K562 (cell line): Measurements from ENCODE around the gene OPRL1. TPM values are rescaled to one million over a fixed set of nuclear protein-coding genes. Genes with fewer than 3 reads are reported as not detected.

Experiments used
- ARID2 ChIP-seq: fragments of 450-650 bp; IDR thresholded peaks from 2 replicates; pipeline ENCODE4 v1.6.1; 2017; ENCODE audit warnings: antibody characterized with exemption, mild to moderate bottlenecking
- ARID3A ChIP-seq: IDR thresholded peaks from 2 replicates; pipeline ENCODE4 v1.6.1; 2012; ENCODE audit warnings: low read depth, low read length, improper control_type of control experiment, borderline replicate concordance
- CTCF ChIP-seq, 3 experiments: IDR thresholded peaks in 2 of 3; conservative IDR thresholded peaks in 1 of 3; 2 replicates each; pipeline ENCODE4 v1.5.1; 2011 to 2012; ENCODE audit warnings: low read length in 3 of 3, mild to moderate bottlenecking in 3 of 3, control low read depth in 2 of 3, improper control_type of control experiment in 1 of 3, inconsistent platforms in 1 of 3, low read depth in 1 of 3, mixed read lengths in 1 of 3, moderate library complexity in 1 of 3; ENCODE audit not compliant: insufficient read depth in 2 of 3
- E2F3 ChIP-seq: fragments of 250-450 bp; sonication (Bioruptor Pico); IDR thresholded peaks from 2 replicates; pipeline ENCODE4 v1.4.0; 2020; ENCODE audit warnings: mild to moderate bottlenecking
- EHMT2 ChIP-seq: fragments of 450-650 bp; IDR thresholded peaks from 2 replicates; pipeline ENCODE4 v1.6.1; 2018; ENCODE audit warnings: antibody characterized with exemption
- MAZ ChIP-seq, 2 experiments: fragments of 450-650 bp in 1 of 2; sonication (generic) in 1 of 2; formaldehyde crosslinking; IDR thresholded peaks in 1 of 2; conservative IDR thresholded peaks in 1 of 2; 2 replicates each; pipeline versions ENCODE4 v1.4.0 to v1.5.0; 2020; ENCODE audit warnings: mild to moderate bottlenecking in 1 of 2, missing genetic modification reagents in 1 of 2
- MLLT1 ChIP-seq, 2 experiments: fragments of 450-650 bp; IDR thresholded peaks; 2 replicates each; pipeline ENCODE4 v1.6.1; 2016
- PPARD ChIP-seq: fragments of 250-450 bp; sonication (Bioruptor Pico); IDR thresholded peaks from 2 replicates; pipeline ENCODE4 v1.8.0; 2022; ENCODE audit warnings: inconsistent platforms, mild to moderate bottlenecking, moderate library complexity
- RBFOX2 ChIP-seq: fragments of 200-400 bp; formaldehyde crosslinking; IDR thresholded peaks from 2 replicates; pipeline ENCODE4 v1.6.1; 2017; ENCODE audit warnings: low read depth, mild to moderate bottlenecking, low read length, moderate library complexity
- RBM22 ChIP-seq: fragments of 200-400 bp; formaldehyde crosslinking; IDR thresholded peaks from 2 replicates; pipeline ENCODE4 v1.6.1; 2018; ENCODE audit warnings: low read length, low read depth; ENCODE audit not compliant: poor library complexity, severe bottlenecking
- RBM34 ChIP-seq: fragments of 200-400 bp; formaldehyde crosslinking; IDR thresholded peaks from 2 replicates; pipeline ENCODE4 v1.6.1; 2018; ENCODE audit warnings: low read length, borderline replicate concordance; ENCODE audit not compliant: insufficient read depth
- SIRT6 ChIP-seq: IDR thresholded peaks from one replicate; pipeline ENCODE4 v1.6.1; 2012; ENCODE audit warnings: low read depth, mild to moderate bottlenecking, control low read depth, inconsistent platforms, low read length, moderate library complexity
- TBP ChIP-seq: optimal IDR thresholded peaks from 2 replicates; pipeline ENCODE3; 2011; ENCODE audit warnings: low read depth, low read length, improper control_type of control experiment
- TEAD4 ChIP-seq, 2 experiments: sonication (generic) in 1 of 2; formaldehyde crosslinking in 1 of 2; IDR thresholded peaks; 2 replicates each; pipeline versions ENCODE4 v1.6.1 to v1.8.0; 2012 to 2022; ENCODE audit warnings: borderline replicate concordance in 1 of 2, inconsistent platforms in 1 of 2, low read length in 1 of 2, mild to moderate bottlenecking in 1 of 2, missing genetic modification reagents in 1 of 2
- VEZF1 ChIP-seq: fragments of 200-800 bp; sonication (Bioruptor generic); IDR thresholded peaks from 2 replicates; pipeline ENCODE4 v1.6.1; 2017; ENCODE audit warnings: missing genetic modification characterization, missing compliant biosample characterization
- ZBTB7A ChIP-seq: IDR thresholded peaks from 2 replicates; pipeline ENCODE4 v1.6.1; 2011; ENCODE audit warnings: low read depth, mild to moderate bottlenecking, low read length, moderate library complexity, borderline replicate concordance; ENCODE audit not compliant: control insufficient read depth
- ZNF699 ChIP-seq: fragments of 250-450 bp; sonication (Bioruptor Pico); IDR thresholded peaks from 2 replicates; pipeline ENCODE4 v1.8.0; 2021; ENCODE audit warnings: mild to moderate bottlenecking, moderate library complexity; ENCODE audit not compliant: insufficient replicate concordance
- polyA plus RNA-seq, 8 experiments: library from polyadenylated mRNA; depleted of rRNA in 4 of 8; stranded (reverse) in 5 of 8; unstranded in 3 of 8; fragments of >200 nt; fragmentation: Nextera tagmentation in 2 of 8; fragmentation: Illumina TruSeq in 1 of 8; extraction: Ambion mirVana in 2 of 8; extraction: Trizol in 1 of 8; gene quantifications; 2 replicates each; pipeline versions ENCODE4 v1.2.1 to v1.2.3, GENCODE V29; 2011 to 2014; ENCODE audit warnings: inconsistent platforms in 1 of 8, missing spikeins in 1 of 8
- total RNA-seq, 7 experiments: library from RNA; depleted of rRNA in 6 of 7; stranded (reverse); fragments of >200 nt in 6 of 7; fragmentation: Illumina TruSeq in 2 of 7; extraction: Trizol in 2 of 7; gene quantifications; 2 replicates each; pipeline versions ENCODE4 v1.2.1 to v1.2.3, GENCODE V29; 2011 to 2021; ENCODE audit warnings: low replicate concordance in 1 of 7

Gene OPRL1
- total and polyA plus RNA-seq, 9 of the 15 experiments (the other 6 are each of a cell fraction or from before 2014, with no cell fraction given): 0.06 to 0.33 (median 0.11) TPM; not detected in 2

- no peak for TF ChIP-seq ARID3A
- TF ChIP-seq SIRT6: no peak
- peak; percentile 21 for TF ChIP-seq TBP
- no peak for TF ChIP-seq TEAD4 (IDR thresholded peaks at IDR 0.05; ENCODE audit: low read length)
- no peak for TF ChIP-seq TEAD4 (CRISPR knock-in tag; IDR thresholded peaks at IDR 0.05; ENCODE audit: borderline replicate concordance)
- TF ChIP-seq VEZF1 (CRISPR knock-in tag): peak; percentile 51
- 0 out of 2 replicates have a peak, but pooled peaks have one; percentile 41 for TF ChIP-seq ARID2
- TF ChIP-seq RBM22: peak; percentile 33
- TF ChIP-seq PPARD (CRISPR knock-in tag): no peak
- no peak for TF ChIP-seq ZNF699 (CRISPR knock-in tag)
- no peak for TF ChIP-seq RBFOX2
- peak; percentile 79 to 91 (median 82) for TF ChIP-seq CTCF (IDR thresholded peaks at IDR 0.05 in 2 of 3, conservative IDR thresholded peaks at IDR 0.05 in 1 of 3; ENCODE audit: insufficient read depth in 2 of 3, low read depth in 1 of 3, low read length in 3 of 3)
- no peak for TF ChIP-seq MLLT1 (IDR thresholded peaks at IDR 0.05)
- TF ChIP-seq E2F3 (CRISPR knock-in tag): no peak
- TF ChIP-seq ZBTB7A: peak; percentile 99
- TF ChIP-seq RBM34: no peak
- peak; percentile 50 to 66; a peak in 2 of 4 replicates for TF ChIP-seq MAZ (CRISPR knock-in tag; conservative IDR thresholded peaks at IDR 0.05 in 1 of 2, IDR thresholded peaks at IDR 0.05 in 1 of 2)
- no peak for TF ChIP-seq EHMT2
Observed at GRCh38 chr20:64101731-64102621, 22.1 kb downstream of the OPRL1 start (continued).
